NCI-H146 (cell line): ENCODE measurements around the gene GALNT9.
"Not testable (repeated sequence)": the region's sequence is repeated elsewhere in the genome, so short reads cannot be mapped to it uniquely, and the experiment has no call there.

Source experiments
- DNase-seq: peaks from one replicate; lab custom pipeline; 2025; lab: John Stamatoyannopoulos, UW

The GALNT9 gene

GRCh38 chr12:132358241-132359225 lies 29.1 kb upstream of the GALNT9 start:
- not testable (repeated sequence) for DNase-seq

- no peak for DNase-seq
Measured at GRCh38 chr12:132357623-132358186, 28.3 kb upstream of the GALNT9 start.

DNA sequence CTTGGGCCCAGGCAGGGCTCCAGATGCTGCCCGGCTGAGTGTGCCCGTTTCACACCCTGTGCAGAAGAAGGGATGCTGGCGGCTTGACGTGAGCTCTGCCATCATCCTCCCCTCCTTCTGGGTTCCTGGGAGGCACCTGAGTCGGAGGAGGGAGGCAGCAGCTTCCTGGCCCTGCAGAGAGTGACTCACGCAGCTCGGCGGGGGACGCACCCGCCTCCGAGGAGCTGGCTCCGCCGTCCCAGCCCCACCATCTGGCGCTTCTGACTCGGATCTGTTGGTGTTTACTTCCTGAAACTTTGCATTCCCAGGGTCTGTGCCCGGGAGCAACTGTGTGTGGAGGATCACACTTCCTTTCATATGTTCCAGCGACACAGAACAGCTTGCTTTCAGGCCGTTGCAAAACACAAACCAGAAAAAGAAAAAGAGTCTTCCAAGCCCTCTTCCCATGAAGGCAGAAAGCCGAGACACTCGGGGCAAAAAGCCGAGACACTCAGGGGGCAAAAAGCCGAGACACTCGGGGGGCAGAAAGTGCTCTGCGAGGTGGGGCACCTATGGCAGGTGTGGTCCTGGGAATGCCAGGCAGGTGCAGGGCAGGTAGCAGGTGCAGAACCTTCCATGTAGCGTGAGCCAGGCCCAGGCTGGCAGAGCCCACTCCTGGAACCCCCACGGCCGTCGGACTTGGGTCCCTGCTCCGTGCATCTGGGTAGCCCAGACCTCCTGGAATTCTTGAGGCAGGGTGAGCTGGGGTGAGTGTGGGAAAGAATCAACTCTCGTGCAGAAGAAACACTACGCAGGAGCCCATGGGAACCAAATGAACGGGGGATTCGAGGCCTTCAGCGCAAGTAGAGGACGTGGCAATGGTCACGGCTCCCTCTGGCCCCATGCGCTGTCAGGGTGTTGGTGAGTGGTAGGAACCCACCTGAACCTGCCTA lies 27.6 kb upstream of the GALNT9 start:
- DNase-seq: no peak

DNA sequence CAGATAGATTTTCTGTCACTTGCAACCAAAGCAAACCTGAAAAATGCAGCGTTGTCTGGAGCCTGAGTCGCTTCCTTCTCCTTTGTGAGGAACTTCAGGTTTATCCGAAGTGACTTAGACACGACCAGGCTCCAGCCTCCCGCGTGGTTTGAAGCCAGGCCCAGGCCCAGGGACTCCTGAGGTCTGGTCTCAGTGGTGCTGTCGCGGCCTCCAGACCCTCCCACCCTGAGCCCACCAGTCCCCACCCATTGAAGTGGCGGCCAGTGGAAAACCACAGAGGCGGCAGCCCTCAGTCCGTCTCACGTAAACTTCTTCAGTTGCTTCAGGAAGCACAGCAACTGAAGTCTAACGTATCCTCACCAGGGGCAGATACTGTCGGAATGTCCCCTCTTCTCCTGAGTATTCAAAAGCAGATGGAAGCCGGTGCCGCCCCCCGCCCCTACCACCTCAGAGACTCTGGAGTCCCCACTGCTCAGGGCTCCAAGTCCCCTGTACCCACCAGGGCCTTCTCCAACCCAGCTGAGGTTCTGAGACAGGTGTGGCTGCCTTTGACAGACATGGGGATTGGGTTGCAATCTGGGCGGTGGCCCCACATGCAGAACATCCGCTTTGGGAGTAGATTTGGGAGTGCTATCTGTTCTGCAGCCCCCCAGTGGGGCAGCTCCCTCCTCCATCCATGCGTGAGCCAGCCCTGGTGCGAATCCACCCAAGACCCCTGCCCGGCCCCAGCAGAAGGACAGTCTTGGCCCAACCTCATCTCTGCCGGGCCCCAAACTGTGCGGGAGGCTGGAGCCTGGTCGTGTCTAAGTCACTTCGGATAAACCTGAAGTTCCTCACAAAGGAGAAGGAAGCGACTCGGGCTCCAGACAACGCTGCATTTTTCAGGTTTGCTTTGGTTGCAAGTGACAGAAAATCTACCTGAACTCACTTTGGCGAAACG lies 26.6 kb upstream of the GALNT9 start:
- no peak for DNase-seq

- no peak for DNase-seq
Measured at GRCh38 chr12:132354982-132355680, 25.7 kb upstream of the GALNT9 start.

- no peak for DNase-seq
Measured at GRCh38 chr12:132354211-132354981, 25.0 kb upstream of the GALNT9 start.

GRCh38 chr12:132353811-132354210 lies 24.4 kb upstream of the GALNT9 start:
- no peak for DNase-seq

- no peak for DNase-seq
Measured at GRCh38 chr12:132352896-132353800, 23.8 kb upstream of the GALNT9 start.

- DNase-seq: no peak
Measured at GRCh38 chr12:132351751-132352495, 22.5 kb upstream of the GALNT9 start.

DNA sequence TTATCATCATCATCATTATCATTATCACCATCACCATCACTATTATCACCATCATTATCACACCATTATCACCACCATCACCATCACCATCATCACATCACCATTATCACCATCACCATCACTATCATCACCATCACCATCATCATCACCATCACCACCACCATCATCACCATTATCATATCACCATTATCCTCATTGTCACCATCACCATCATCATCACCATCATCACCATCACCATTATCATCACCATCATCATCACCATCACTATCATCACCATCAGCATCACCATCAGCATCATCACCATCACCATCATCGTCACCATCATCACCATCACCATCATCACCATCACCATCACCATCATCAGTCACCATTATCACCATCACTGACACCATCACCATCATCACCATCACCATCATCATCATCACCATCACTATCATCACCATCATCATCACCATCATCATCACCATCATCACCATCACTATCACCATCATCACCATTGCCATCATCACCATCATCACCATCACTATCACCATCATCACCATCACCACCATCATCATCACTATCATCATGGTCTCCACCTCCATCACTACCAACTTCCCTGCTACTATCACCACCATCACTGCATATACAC lies 20.2 kb upstream of the GALNT9 start:
- DNase-seq: no peak

DNA sequence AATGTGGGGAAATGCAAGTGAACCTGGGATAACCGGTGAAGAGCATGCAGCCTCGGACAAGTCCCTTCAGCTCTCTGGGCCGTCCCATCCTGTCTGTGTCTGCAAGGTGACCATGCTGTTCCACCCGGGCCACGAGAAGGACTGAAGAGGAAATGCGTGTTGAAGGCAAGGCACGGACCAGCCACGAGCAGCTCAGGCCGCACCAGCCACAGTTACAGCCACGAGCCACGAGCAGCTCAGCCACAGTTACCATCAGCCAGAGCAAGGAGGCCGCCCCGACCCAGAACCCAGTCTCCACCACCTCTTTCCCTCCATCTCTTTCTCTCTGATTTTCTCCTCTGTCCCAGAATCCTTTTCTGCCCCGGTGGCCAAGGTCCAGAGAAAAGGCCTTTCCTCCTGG lies 18.8 kb upstream of the GALNT9 start:
- DNase-seq: no peak

DNA sequence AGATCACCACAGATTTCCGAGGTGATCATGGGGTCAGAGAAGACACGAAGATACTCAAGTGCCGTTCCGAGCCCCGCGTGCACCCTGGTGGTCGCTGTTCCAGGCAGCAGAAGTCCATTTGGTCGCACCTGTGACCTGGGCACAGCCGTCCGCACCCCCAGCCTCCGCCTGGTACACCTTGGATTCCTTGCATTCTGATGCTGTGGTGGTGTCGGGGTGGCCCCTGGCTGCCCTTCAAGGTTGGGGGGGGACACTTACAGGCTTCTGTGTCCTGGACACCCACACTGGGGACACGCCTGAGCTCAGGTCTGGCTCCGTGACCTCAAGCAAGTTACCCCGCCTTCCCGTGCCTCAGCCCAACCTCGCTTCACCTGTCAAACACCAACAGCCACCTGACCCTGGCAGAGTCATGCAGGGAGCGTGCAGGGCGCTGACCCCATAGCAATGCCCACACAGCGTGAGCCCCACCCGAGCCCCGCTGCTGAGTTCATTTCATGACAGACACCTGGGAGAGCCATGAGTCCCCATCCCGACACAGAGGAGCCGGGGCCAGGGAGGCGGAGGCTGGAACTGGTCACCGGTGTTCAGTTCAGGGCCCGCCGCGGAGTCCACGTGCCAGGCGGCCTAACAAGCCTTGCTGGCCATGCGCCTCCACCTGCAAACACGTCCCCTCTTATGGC lies 17.9 kb upstream of the GALNT9 start:
- DNase-seq: no peak

DNA sequence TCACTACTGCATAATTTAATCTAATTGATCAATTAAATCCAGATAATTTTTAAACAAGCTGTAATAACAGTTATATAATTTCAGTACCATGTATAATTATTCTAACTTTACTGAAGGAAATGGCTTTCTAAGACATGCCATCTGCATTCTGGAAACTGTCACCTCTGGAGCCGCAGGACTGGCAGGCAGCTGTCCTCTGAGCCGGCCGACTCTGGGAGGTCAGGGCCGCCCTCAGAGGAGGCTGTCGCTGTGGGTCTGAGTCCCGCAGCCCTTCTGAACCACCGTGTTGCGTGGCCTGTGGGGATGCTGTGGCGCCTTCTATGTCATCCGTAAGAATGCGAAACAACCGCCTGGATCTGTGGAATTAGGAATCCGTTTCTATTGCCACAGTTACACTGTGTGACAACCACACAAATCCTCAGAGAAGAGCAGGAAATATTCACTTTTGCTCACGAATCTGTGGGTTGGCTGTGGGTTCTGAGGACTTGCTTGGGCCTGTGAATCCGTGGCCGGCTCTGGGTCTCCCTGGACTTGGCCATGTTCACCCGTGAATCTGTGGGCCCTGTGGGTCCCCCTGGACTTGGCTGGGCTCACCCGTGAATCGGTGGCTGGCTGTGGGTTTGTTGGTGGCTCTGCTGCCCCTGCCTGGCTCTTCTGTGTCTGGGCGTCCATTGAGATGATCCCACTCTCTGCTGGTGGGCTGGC lies 17.2 kb upstream of the GALNT9 start:
- no peak for DNase-seq

GRCh38 chr12:132345561-132346200 lies 16.3 kb upstream of the GALNT9 start:
- no peak for DNase-seq

DNA sequence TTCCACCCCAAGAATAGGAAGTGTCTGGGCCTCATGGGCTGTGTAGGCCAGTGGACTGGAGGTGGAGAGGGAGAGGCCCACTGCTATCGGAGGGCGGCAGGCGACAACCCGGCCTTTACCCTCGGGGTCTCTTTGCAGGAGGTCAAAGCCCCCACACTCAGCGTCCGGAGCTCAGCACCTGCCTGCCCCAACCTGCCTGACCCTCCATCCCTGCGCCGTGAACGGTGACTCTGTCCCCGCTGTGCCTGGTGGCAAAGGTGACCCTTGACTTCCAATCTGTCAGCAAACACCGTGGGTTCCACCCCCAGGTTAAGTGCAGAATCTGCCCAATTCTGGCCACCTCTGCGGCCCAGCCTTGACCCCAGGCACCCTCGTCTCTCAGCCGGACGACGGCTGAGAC lies 15.7 kb upstream of the GALNT9 start:
- no peak for DNase-seq

DNA sequence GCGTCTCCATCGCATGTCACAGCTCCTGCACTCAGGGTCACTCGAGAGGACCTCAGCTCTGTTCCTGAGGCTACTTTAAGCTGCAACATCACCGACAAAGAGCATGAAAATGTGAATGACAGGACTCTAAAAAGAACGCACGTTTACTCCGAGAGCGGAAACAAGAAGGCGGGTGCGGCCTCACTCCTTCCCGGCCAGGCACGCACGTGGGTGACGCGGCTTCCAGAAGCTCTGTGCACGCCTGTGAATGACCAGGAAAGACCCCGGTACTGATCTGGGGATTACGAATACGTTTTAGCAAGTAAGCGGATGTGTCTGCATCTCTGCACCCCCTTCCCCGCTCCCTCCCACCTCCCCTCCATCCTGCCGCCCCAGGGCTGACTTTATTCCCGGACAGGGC lies 15.2 kb upstream of the GALNT9 start:
- DNase-seq: no peak
